Small intestine (tissue), 7 donors: Measurements from ENCODE around the gene CLTCL1. TPM values are rescaled to one million over a fixed set of nuclear protein-coding genes. Genes with fewer than 3 reads are reported as not detected.

Experiments used
- DNase-seq, 2 donors: peaks; one replicate each; pipeline versions ENCODE4 v3.0.0 to v3.0.0-alpha.2; 2013
- FAIRE-seq: peaks from 2 replicates; lab custom pipeline; 2012; peaks lifted over from hg19 to GRCh38; lab: Jason Lieb, UNC
- H3K27ac ChIP-seq, 3 donors: one replicate each; pipeline ENCODE4 v1.5.1; 2013; ENCODE audit warnings: low read length in 2 of 3, mild to moderate bottlenecking in 2 of 3, control low read depth in 1 of 3, inconsistent platforms in 1 of 3, low read depth in 1 of 3, moderate library complexity in 1 of 3
- H3K27me3 ChIP-seq, 3 donors: one replicate each; pipeline ENCODE4 v1.6.1; 2013; ENCODE audit warnings: low read length in 3 of 3, inconsistent platforms in 1 of 3; ENCODE audit not compliant: control insufficient read depth in 3 of 3, insufficient read depth in 3 of 3
- H3K36me3 ChIP-seq, 3 donors: one replicate each; pipeline ENCODE4 v1.6.1; 2013; ENCODE audit warnings: low read length in 3 of 3, inconsistent platforms in 1 of 3, low read depth in 1 of 3, mild to moderate bottlenecking in 1 of 3, moderate library complexity in 1 of 3; ENCODE audit not compliant: control insufficient read depth in 3 of 3, insufficient read depth in 2 of 3
- H3K4me1 ChIP-seq, 3 donors: one replicate each; pipeline ENCODE4 v1.6.1; 2013; ENCODE audit warnings: low read length in 2 of 3, inconsistent platforms in 1 of 3, low read depth in 1 of 3, mild to moderate bottlenecking in 1 of 3, moderate library complexity in 1 of 3; ENCODE audit not compliant: control insufficient read depth in 3 of 3, insufficient read depth in 2 of 3
- H3K4me3 ChIP-seq, 3 donors: one replicate each; pipeline ENCODE4 v1.5.1; 2013; ENCODE audit warnings: low read length in 3 of 3, control low read depth in 1 of 3, inconsistent platforms in 1 of 3, low read depth in 1 of 3, mild to moderate bottlenecking in 1 of 3, moderate library complexity in 1 of 3
- H3K9me3 ChIP-seq, 2 donors: one replicate each; pipeline ENCODE4 v1.6.1; 2013; ENCODE audit warnings: low read depth in 1 of 2, low read length in 1 of 2; ENCODE audit not compliant: control insufficient read depth in 2 of 2, insufficient read depth in 1 of 2
- WGBS, 3 donors: extraction: QIAGEN DNeasy Blood & Tissue Kit; methylation state at CpG; one replicate each; pipeline ENCODE4 v1.1.7; 2013; 5-methylcytosine and 5-hydroxymethylcytosine counted together
- polyA plus RNA-seq, 4 donors: library from polyadenylated mRNA; stranded (reverse) in 3 of 4; unstranded in 1 of 4; fragments of 200-250 nt in 3 of 4; fragments of 120-200 nt in 1 of 4; gene quantifications; one replicate each; pipeline versions ENCODE4 v1.2.1 to v1.2.3, GENCODE V29; 2013
- donor health status: healthy with polysubstance abuse.
- donor health status: control.
- donor health status: control.
- donor health status: Bipolar disorder and iron deficiency.
- donor health status: healthy.

Gene CLTCL1
- polyA plus RNA-seq, 4 donors: 0.67 to 1.5 (median 0.95) TPM

GRCh38 chr22:19253143-19253542 is 38.4 kb downstream of the CLTCL1 start:
- H3K4me1 ChIP-seq: no peaks in the 10 kb centered on the region
- no peak overlapping the region for H3K4me3 ChIP-seq
- peaks cover 0 to 2% (median 0%) of the 10 kb centered on the region in 3 donors for H3K36me3 ChIP-seq
- H3K9me3 ChIP-seq: peaks cover 0 to 4% of the 10 kb centered on the region in 2 donors
- FAIRE-seq (no peak), DNase-seq (no peak)
- 94 to 97% (median 94%) methylated on average over 12 of the region's 12 CpGs for WGBS, 3 donors
- H3K27ac ChIP-seq: no peak overlapping the region
- no peaks in the 10 kb centered on the region for H3K27me3 ChIP-seq

GRCh38 chr22:19244600-19245352 is 46.7 kb downstream of the CLTCL1 start:
- Histone ChIP-seq H3K36me3 (peaks cover 0 to 3% (median 0%) of the 10 kb centered on the region in 3 donors), H3K27me3 (no peaks in the 10 kb centered on the region), H3K4me3 (no peak overlapping the region), H3K9me3 (no peaks in the 10 kb centered on the region), H3K4me1 (no peaks in the 10 kb centered on the region), H3K27ac (no peak overlapping the region)
- FAIRE-seq: no peak
- 78 to 88% (median 79%) methylated on average over 10 of the region's 10 CpGs for WGBS, 3 donors
- DNase-seq: no peak

- DNase-seq (no peak), FAIRE-seq (no peak)
- H3K4me3 ChIP-seq: no peak overlapping the region
- no peaks in the 10 kb centered on the region for H3K4me1 ChIP-seq
- H3K9me3 ChIP-seq: no peaks in the 10 kb centered on the region
- 81 to 85% (median 84%) methylated on average over 4 of the region's 4 CpGs for WGBS, 3 donors
- H3K36me3 ChIP-seq: peaks cover 0 to 5% (median 0%) of the 10 kb centered on the region in 3 donors
- no peak overlapping the region for H3K27ac ChIP-seq
- no peaks in the 10 kb centered on the region for H3K27me3 ChIP-seq
Measured at GRCh38 chr22:19242699-19243098, 48.8 kb downstream of the CLTCL1 start.

- FAIRE-seq: no peak
- H3K27me3 ChIP-seq: no peaks in the 10 kb centered on the region
- no peaks in the 10 kb centered on the region for H3K9me3 ChIP-seq
- WGBS, 3 donors: 93% methylated on average over 6 of the region's 6 CpGs
- H3K4me3 ChIP-seq: no peak overlapping the region
- no peak for DNase-seq
- no peaks in the 10 kb centered on the region for H3K4me1 ChIP-seq
- H3K27ac ChIP-seq: no peak overlapping the region
- peaks cover 0 to 5% (median 0%) of the 10 kb centered on the region in 3 donors for H3K36me3 ChIP-seq
Measured at GRCh38 chr22:19241593-19241906, 50.0 kb downstream of the CLTCL1 start.

- Histone ChIP-seq H3K4me1 (no peaks in the 10 kb centered on the region), H3K4me3 (no peak overlapping the region), H3K36me3 (peaks cover 0 to 5% (median 0%) of the 10 kb centered on the region in 3 donors), H3K27ac (no peak overlapping the region), H3K9me3 (no peaks in the 10 kb centered on the region), H3K27me3 (no peaks in the 10 kb centered on the region)
- WGBS, 3 donors: 89 to 95% (median 91%) methylated on average over 14 of the region's 14 CpGs
- no peak for FAIRE-seq
- DNase-seq: no peak
Measured at GRCh38 chr22:19240813-19241592, 50.5 kb downstream of the CLTCL1 start.

- Histone ChIP-seq H3K27ac (no peak overlapping the region), H3K27me3 (no peaks in the 10 kb centered on the region), H3K9me3 (no peaks in the 10 kb centered on the region), H3K4me3 (no peak overlapping the region), H3K4me1 (no peaks in the 10 kb centered on the region), H3K36me3 (peaks cover 0 to 5% (median 0%) of the 10 kb centered on the region in 3 donors)
- FAIRE-seq (no peak), DNase-seq (no peak)
- 90 to 97% (median 97%) methylated on average over 7 of the region's 7 CpGs for WGBS, 3 donors
Measured at GRCh38 chr22:19239464-19239863, 52.1 kb downstream of the CLTCL1 start.

- DNase-seq: no peak
- no peak for FAIRE-seq
- 77 to 85% (median 81%) methylated on average over 7 of the region's 7 CpGs for WGBS, 3 donors
- no peak overlapping the region for H3K27ac ChIP-seq
- no peaks in the 10 kb centered on the region for H3K4me1 ChIP-seq
- H3K36me3 ChIP-seq: peaks cover 0 to 5% (median 0%) of the 10 kb centered on the region in 3 donors
- no peak overlapping the region for H3K4me3 ChIP-seq
- no peaks in the 10 kb centered on the region for H3K9me3 ChIP-seq
- H3K27me3 ChIP-seq: no peaks in the 10 kb centered on the region
Measured at GRCh38 chr22:19238900-19239299, 52.6 kb downstream of the CLTCL1 start.

- 75 to 83% (median 81%) methylated on average over 4 of the region's 4 CpGs for WGBS, 3 donors
- Histone ChIP-seq H3K27ac (no peak overlapping the region), H3K9me3 (no peaks in the 10 kb centered on the region), H3K27me3 (no peaks in the 10 kb centered on the region), H3K4me1 (no peaks in the 10 kb centered on the region), H3K36me3 (peaks cover 0 to 2% (median 0%) of the 10 kb centered on the region in 3 donors), H3K4me3 (no peak overlapping the region)
- DNase-seq (no peak), FAIRE-seq (no peak)
Measured at GRCh38 chr22:19235874-19236273, 55.6 kb downstream of the CLTCL1 start.
